Smooth muscle cell (in vitro differentiated cells): ENCODE measurements around the gene TDRD9. TPM values are rescaled to one million over a fixed set of nuclear protein-coding genes. Genes with fewer than 3 reads are reported as not detected.

Experiments used
- DNase-seq: peaks from one replicate; lab custom pipeline; 2025; ENCODE audit not compliant: unreplicated experiment; lab: John Stamatoyannopoulos, UW
- H2AFZ ChIP-seq: fragments of 200-600 bp; sonication (generic); 2 replicates; pipeline ENCODE4 v1.6.0; 2016; ENCODE audit warnings: antibody characterized with exemption, low read depth, mild to moderate bottlenecking
- H3F3A ChIP-seq: fragments of 200-600 bp; sonication (generic); 2 replicates; pipeline ENCODE4 v1.6.0; 2017; ENCODE audit warnings: antibody characterized with exemption, low read depth
- H3K27ac ChIP-seq: fragments of 200-600 bp; sonication (generic); 2 replicates; pipeline ENCODE4 v1.5.1; 2016; ENCODE audit warnings: low read depth, mild to moderate bottlenecking
- H3K27me3 ChIP-seq: fragments of 200-600 bp; sonication (generic); 2 replicates; pipeline ENCODE4 v1.6.1; 2016; ENCODE audit warnings: low read depth, mild to moderate bottlenecking
- H3K36me3 ChIP-seq: fragments of 200-600 bp; sonication (generic); 2 replicates; pipeline ENCODE4 v1.5.1; 2016; ENCODE audit warnings: low read depth
- H3K4me1 ChIP-seq: fragments of 200-600 bp; sonication (generic); 2 replicates; pipeline ENCODE4 v1.5.1; 2016; ENCODE audit warnings: low read depth
- H3K4me2 ChIP-seq: fragments of 200-600 bp; sonication (generic); 2 replicates; pipeline ENCODE4 v1.6.0; 2016; ENCODE audit warnings: mild to moderate bottlenecking
- H3K4me3 ChIP-seq: fragments of 200-600 bp; sonication (generic); 2 replicates; pipeline ENCODE4 v1.5.1; 2016; ENCODE audit warnings: mild to moderate bottlenecking
- H3K79me2 ChIP-seq: fragments of 200-600 bp; sonication (generic); 2 replicates; pipeline ENCODE4 v1.6.0; 2016; ENCODE audit warnings: low read depth, mild to moderate bottlenecking
- H3K9ac ChIP-seq: fragments of 200-600 bp; sonication (generic); 2 replicates; pipeline ENCODE4 v1.6.0; 2016; ENCODE audit warnings: low read depth
- H3K9me3 ChIP-seq: fragments of 200-600 bp; sonication (generic); replicated peaks from 2 replicates; pipeline ENCODE4 v1.5.1; 2016; ENCODE audit warnings: low read depth
- H4K20me1 ChIP-seq: fragments of 200-600 bp; sonication (generic); 2 replicates; pipeline ENCODE4 v1.6.0; 2016; ENCODE audit warnings: low read depth
- CTCF ChIP-seq: fragments of 200-600 bp; sonication (generic); IDR thresholded peaks from 2 replicates; pipeline ENCODE4 v1.5.1; 2017; ENCODE audit warnings: borderline replicate concordance, mild to moderate bottlenecking, antibody characterized with exemption; ENCODE audit not compliant: insufficient read depth, poor library complexity, severe bottlenecking
- WGBS: methylation state at CpG from one replicate; pipeline ENCODE4 v1.1.7; 2016; ENCODE audit warnings: low lambda C conversion rate; 5-methylcytosine and 5-hydroxymethylcytosine counted together
- polyA plus RNA-seq: library from polyadenylated mRNA; unstranded; fragments of >200 nt; fragmentation: Nextera tagmentation; extraction: Ambion mirVana; gene quantifications from 2 replicates; pipeline ENCODE4 v1.2.1, GENCODE V29; 2016
- total RNA-seq: library from RNA; depleted of rRNA; stranded (reverse); fragments of >200 nt; gene quantifications from 2 replicates; pipeline ENCODE4 v1.2.3, GENCODE V29; 2014

TDRD9 gene
- total and polyA plus RNA-seq, 2 experiments from 2014 or later, result 1.0 TPM; not detected in 1

DNA sequence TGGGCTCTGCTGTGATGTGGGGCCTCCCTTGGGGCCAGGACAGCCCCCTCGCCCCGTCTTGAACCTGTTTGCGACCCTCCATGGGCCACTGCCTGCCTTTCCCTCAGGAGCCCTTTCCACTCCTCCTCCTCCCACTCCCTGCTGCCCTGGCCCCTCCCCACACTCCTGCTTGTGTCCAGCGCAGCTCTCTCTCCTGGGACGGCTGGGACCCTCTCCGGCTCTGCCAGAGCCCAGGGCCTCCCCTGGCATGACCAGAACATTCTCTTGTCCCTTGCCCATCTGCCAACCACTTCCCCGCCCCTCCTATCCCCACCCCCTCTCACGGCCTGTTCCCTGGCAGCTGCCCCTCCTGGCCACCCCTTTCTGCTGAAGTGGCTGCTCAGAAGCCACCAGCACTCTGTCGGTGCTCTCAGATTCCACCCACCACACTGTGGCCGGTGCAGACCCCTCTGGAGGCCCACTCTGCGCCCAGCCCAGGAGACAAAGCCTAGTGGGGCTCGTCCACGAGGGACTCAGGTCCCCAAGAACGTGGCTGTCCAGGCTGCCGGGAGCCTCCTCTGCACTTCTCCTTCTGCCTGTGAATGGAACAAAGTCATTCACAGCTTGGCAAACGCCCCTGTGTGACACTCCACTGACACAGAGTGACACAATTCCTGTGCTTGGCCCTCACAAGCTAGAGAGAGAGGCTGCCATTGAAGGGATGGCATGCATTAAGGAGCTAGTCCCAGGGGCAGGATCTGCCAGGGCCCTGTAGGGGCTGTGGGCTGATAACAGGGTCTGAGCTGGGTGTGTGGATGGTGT lies 158.6 kb downstream of the TDRD9 start:
- H3F3A ChIP-seq, result no peaks in the 10 kb centered on the region
- H3K4me3 ChIP-seq, result no peak overlapping the region
- WGBS, result 82% methylated on average over 11 of the region's 16 CpGs
- no peaks in the 10 kb centered on the region for H3K27me3 ChIP-seq
- H3K27ac ChIP-seq, result no peak overlapping the region
- no peak overlapping the region for H3K4me2 ChIP-seq
- peaks cover 3% of the 10 kb centered on the region for H3K4me1 ChIP-seq
- H3K79me2 ChIP-seq, result no peaks in the 10 kb centered on the region
- no peak for TF ChIP-seq CTCF
- H4K20me1 ChIP-seq, result no peaks in the 10 kb centered on the region
- DNase-seq, result no peak
- no peak overlapping the region for H2AFZ ChIP-seq
- no peaks in the 10 kb centered on the region for H3K9me3 ChIP-seq
- no peak overlapping the region for H3K9ac ChIP-seq
- no peaks in the 10 kb centered on the region for H3K36me3 ChIP-seq

DNA sequence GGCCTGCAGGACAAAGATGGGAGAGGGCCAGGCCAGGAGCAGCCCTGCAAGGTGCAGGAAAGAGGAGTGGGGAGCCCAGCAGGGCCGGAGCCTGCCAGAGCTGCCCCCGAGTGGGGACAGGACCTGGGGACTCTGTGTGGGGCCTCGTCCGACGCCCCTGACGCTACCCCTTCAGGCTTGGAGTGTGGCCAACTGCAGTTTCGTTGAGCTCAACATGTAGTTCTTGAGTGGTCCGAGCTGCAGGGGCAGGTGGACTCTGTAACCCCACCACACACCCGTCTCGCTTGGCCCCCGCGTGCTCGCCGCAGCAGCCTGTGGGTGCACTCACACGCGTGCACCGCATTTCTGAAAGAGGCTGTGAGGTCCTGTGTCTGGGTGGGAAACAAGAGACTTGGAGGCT lies 159.2 kb downstream of the TDRD9 start:
- peaks cover 3% of the 10 kb centered on the region for H3K4me1 ChIP-seq

DNA sequence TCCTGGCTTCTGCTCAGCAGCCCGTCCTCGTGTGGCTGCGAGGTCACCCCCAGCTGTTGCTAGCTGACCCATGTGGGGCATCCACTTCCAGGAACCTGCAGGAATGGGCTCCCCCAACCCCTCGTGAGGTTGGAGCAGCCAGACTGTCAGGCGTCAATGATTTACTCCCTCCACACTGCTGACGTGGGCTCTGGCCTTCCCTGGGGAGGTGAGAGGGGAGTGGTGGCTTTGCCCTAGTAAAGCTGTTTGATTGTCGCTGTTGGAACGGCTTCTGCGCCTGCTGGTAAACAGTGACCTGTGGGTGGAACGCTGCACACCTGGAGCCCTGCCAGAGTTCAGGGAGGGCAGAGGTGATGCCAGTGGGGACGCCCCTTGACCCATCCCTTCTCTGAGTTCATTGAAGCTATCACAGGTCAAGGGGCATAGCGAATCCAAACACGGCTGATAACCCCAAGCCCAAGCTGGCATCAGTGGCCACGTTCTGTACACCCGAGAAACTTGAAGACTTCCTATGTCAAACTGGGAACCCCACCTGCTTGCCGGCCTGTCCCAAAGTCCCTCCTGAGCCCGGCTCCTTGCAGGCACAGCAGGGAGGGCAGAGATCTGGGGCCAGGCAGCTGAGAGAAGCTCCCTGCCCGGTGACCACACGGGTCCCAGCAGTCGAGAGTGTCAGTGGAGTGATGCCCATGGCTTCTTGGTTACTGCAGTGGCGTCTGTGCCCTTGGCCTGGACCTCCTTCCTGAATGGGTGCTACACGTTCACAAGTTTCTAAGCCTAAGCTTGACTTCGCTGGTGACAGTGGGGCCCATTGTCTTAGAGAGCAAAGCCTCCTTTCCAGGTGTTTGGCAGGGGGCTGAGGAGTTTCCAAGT lies 160.0 kb downstream of the TDRD9 start:
- Histone ChIP-seq H3K27ac (no peak overlapping the region), H4K20me1 (no peaks in the 10 kb centered on the region), H2AFZ (no peak overlapping the region), H3K4me1 (peaks cover 3% of the 10 kb centered on the region), H3K36me3 (no peaks in the 10 kb centered on the region), H3K4me3 (no peak overlapping the region), H3K9me3 (no peaks in the 10 kb centered on the region), H3K79me2 (no peaks in the 10 kb centered on the region), H3K27me3 (no peaks in the 10 kb centered on the region), H3F3A (no peaks in the 10 kb centered on the region), H3K9ac (no peak overlapping the region), H3K4me2 (no peak overlapping the region)
- TF ChIP-seq CTCF, result no peak
- WGBS, result 91% methylated on average over 23 of the region's 23 CpGs
- DNase-seq, result no peak

More for the DNA sequence above, 159.2 kb downstream of the TDRD9 start:
- 95% methylated on average over 17 of the region's 17 CpGs for WGBS
- no peak overlapping the region for H3K4me3 ChIP-seq
- H3K27ac ChIP-seq, result no peak overlapping the region
- H3K9ac ChIP-seq, result no peak overlapping the region
- TF ChIP-seq CTCF, result no peak
- no peak overlapping the region for H2AFZ ChIP-seq
- no peaks in the 10 kb centered on the region for H3K9me3 ChIP-seq
- H3F3A ChIP-seq, result no peaks in the 10 kb centered on the region
- H3K4me2 ChIP-seq, result no peak overlapping the region
- H3K36me3 ChIP-seq, result no peaks in the 10 kb centered on the region
- no peaks in the 10 kb centered on the region for H4K20me1 ChIP-seq
- DNase-seq, result no peak
- H3K27me3 ChIP-seq, result no peaks in the 10 kb centered on the region
- no peaks in the 10 kb centered on the region for H3K79me2 ChIP-seq
